DOHH2 (cell line): ENCODE data around the gene TBC1D4.

ENCODE experiments used
- H3F3A ChIP-seq: fragments of 200-600 bp; sonication (generic), shearing (Covaris generic); 2 replicates; pipeline ENCODE4 v1.6.0; 2016; ENCODE audit warnings: antibody characterized with exemption, mild to moderate bottlenecking; ENCODE audit not compliant: control insufficient read depth, insufficient read depth
- H3K27ac ChIP-seq: fragments of 200-600 bp; sonication (generic); 2 replicates; pipeline ENCODE4 v1.5.1; 2014; ENCODE audit warnings: low read depth, mild to moderate bottlenecking, low read length, moderate library complexity
- H3K27me3 ChIP-seq: fragments of 200-600 bp; sonication (generic); 2 replicates; pipeline ENCODE4 v1.6.1; 2014; ENCODE audit warnings: mild to moderate bottlenecking, low read length, mixed read lengths; ENCODE audit not compliant: control insufficient read depth
- H3K36me3 ChIP-seq: fragments of 200-600 bp; sonication (generic); 2 replicates; pipeline ENCODE4 v1.6.1; 2014; ENCODE audit warnings: mild to moderate bottlenecking, low read length, moderate library complexity, mixed read lengths; ENCODE audit not compliant: control insufficient read depth
- H3K4me1 ChIP-seq: fragments of 200-600 bp; sonication (generic); 2 replicates; pipeline ENCODE4 v1.6.1; 2014; ENCODE audit warnings: mild to moderate bottlenecking, low read length, mixed read lengths; ENCODE audit not compliant: control insufficient read depth
- H3K4me2 ChIP-seq: fragments of 200-600 bp; sonication (generic); 2 replicates; pipeline ENCODE4 v1.6.0; 2014; ENCODE audit warnings: mild to moderate bottlenecking, low read length, moderate library complexity
- H3K4me3 ChIP-seq: fragments of 200-600 bp; sonication (generic); 2 replicates; pipeline ENCODE4 v1.5.1; 2014; ENCODE audit warnings: mild to moderate bottlenecking, low read length, mixed read lengths
- H3K79me2 ChIP-seq: fragments of 200-600 bp; sonication (generic); 2 replicates; pipeline ENCODE4 v1.6.1; 2014; ENCODE audit warnings: mild to moderate bottlenecking, low read length, mixed read lengths; ENCODE audit not compliant: control insufficient read depth
- H3K9me2 ChIP-seq: fragments of 200-600 bp; sonication (generic); replicated peaks from 2 replicates; pipeline ENCODE4 v1.6.1; 2014; ENCODE audit warnings: mild to moderate bottlenecking, low read length, mixed read lengths; ENCODE audit not compliant: control insufficient read depth
- H3K9me3 ChIP-seq: fragments of 200-600 bp; sonication (generic); 2 replicates; pipeline ENCODE4 v1.6.1; 2014; ENCODE audit warnings: antibody characterized with exemption, low read length, mixed read lengths; ENCODE audit not compliant: control insufficient read depth, insufficient read depth
- H4K20me1 ChIP-seq: fragments of 200-600 bp; sonication (generic); 2 replicates; pipeline ENCODE4 v1.6.0; 2014; ENCODE audit warnings: low read depth, mild to moderate bottlenecking, antibody characterized with exemption, low read length, moderate library complexity; ENCODE audit not compliant: control insufficient read depth, insufficient read depth
- EZH2phosphoT487 ChIP-seq: fragments of 200-600 bp; sonication (generic); IDR thresholded peaks from 2 replicates; pipeline ENCODE4 v1.6.1; 2017; ENCODE audit warnings: borderline replicate concordance, mild to moderate bottlenecking, antibody characterized with exemption, low read length, moderate library complexity, mixed read lengths
- TF ChIP-seq, protein P1 (sequence below): fragments of 200-600 bp; sonication (generic); IDR thresholded peaks from one replicate; pipeline ENCODE4 v1.5.1; 2014; ENCODE audit warnings: antibody characterized with exemption, mild to moderate bottlenecking, low read depth, low read length; ENCODE audit not compliant: poor library complexity, severe bottlenecking

TBC1D4 gene

GRCh38 chr13:75334634-75335447 lies 147.1 kb downstream of the TBC1D4 start:
- no peaks in the 10 kb centered on the region for H3K9me2 ChIP-seq
- peaks cover 84% of the 10 kb centered on the region for H3K36me3 ChIP-seq
- H3K79me2 ChIP-seq = no peaks in the 10 kb centered on the region
- H3K27ac ChIP-seq = no peak overlapping the region
- no peak overlapping the region for H3K4me2 ChIP-seq
- no peaks in the 10 kb centered on the region for H3K4me1 ChIP-seq
- no peak overlapping the region for H3K4me3 ChIP-seq
- H4K20me1 ChIP-seq = 0 out of 2 replicates have a peak, but pooled peaks cover 4% of the 10 kb centered on the region
- H3F3A ChIP-seq = 0 out of 2 replicates have a peak, but pooled peaks cover 3% of the 10 kb centered on the region
- H3K27me3 ChIP-seq = no peaks in the 10 kb centered on the region
- TF ChIP-seq, protein P1, sequence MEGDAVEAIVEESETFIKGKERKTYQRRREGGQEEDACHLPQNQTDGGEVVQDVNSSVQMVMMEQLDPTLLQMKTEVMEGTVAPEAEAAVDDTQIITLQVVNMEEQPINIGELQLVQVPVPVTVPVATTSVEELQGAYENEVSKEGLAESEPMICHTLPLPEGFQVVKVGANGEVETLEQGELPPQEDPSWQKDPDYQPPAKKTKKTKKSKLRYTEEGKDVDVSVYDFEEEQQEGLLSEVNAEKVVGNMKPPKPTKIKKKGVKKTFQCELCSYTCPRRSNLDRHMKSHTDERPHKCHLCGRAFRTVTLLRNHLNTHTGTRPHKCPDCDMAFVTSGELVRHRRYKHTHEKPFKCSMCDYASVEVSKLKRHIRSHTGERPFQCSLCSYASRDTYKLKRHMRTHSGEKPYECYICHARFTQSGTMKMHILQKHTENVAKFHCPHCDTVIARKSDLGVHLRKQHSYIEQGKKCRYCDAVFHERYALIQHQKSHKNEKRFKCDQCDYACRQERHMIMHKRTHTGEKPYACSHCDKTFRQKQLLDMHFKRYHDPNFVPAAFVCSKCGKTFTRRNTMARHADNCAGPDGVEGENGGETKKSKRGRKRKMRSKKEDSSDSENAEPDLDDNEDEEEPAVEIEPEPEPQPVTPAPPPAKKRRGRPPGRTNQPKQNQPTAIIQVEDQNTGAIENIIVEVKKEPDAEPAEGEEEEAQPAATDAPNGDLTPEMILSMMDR = no peak
- no peaks in the 10 kb centered on the region for H3K9me3 ChIP-seq

DNA sequence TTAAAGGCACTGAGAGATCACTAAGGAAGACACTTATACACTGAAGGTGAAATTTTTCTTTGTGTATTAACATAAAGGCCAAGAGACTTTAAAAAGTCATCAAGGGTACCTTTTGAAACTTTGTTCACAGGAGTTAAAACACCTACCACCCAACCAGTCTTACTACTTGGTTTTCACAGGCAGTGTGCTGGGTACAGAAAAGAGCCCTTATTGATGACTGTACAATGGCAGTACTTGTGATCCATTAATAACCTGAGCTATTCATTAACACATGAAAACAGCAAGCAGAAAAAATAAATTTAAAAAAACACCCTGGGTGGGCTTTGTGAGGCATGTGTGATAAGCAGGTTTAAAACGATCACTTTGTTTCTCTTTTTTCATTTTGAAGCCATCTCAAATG lies 148.9 kb downstream of the TBC1D4 start:
- peaks cover 84% of the 10 kb centered on the region for H3K36me3 ChIP-seq
- 0 out of 2 replicates have a peak, but pooled peaks cover 8% of the 10 kb centered on the region for H3F3A ChIP-seq

DNA sequence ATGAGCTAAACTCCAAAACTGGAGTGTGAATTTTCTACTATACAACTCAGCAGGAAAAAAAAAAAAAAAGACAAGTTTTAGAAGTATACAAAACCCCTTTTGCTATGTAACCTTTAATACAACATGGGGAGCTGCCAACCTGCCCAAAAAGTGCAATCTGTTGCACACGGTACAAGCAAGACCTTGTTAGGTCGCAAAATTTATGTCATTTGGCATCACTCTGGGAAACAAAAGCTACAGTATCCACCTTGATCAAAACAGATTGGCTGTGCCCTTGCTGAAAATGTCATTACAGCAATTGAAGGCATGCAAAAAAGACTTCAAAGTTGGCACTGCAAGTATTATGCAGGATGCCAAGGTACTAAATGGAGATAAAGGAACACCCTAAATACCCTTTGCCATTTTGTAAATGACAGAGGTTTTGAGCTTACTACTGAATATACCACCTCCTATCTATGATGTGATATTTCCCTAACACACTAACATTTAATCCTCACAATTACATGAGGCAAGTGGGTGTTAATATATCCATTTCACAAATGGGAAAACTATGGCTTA lies 150.1 kb downstream of the TBC1D4 start:
- Histone ChIP-seq H3K9me2 (no peaks in the 10 kb centered on the region), H3K9me3 (no peaks in the 10 kb centered on the region), H3K36me3 (peaks cover 83% of the 10 kb centered on the region), H3K27ac (no peak overlapping the region), H3K27me3 (no peaks in the 10 kb centered on the region), H3F3A (0 out of 2 replicates have a peak, but pooled peaks cover 14% of the 10 kb centered on the region), H3K79me2 (no peaks in the 10 kb centered on the region), H4K20me1 (0 out of 2 replicates have a peak, but pooled peaks cover 4% of the 10 kb centered on the region), H3K4me3 (no peak overlapping the region), H3K4me1 (no peaks in the 10 kb centered on the region), H3K4me2 (no peak overlapping the region)
- TF ChIP-seq, protein P1 = no peak
- TF ChIP-seq EZH2phosphoT487 = no peak

More for the DNA sequence above, 148.9 kb downstream of the TBC1D4 start:
- H4K20me1 ChIP-seq = 0 out of 2 replicates have a peak, but pooled peaks cover 4% of the 10 kb centered on the region
- no peak overlapping the region for H3K4me3 ChIP-seq
- H3K9me2 ChIP-seq = no peaks in the 10 kb centered on the region
- H3K4me2 ChIP-seq = no peak overlapping the region
- no peaks in the 10 kb centered on the region for H3K4me1 ChIP-seq
- H3K79me2 ChIP-seq = no peaks in the 10 kb centered on the region
- TF ChIP-seq, protein P1 = no peak
- no peak for TF ChIP-seq EZH2phosphoT487
- no peak overlapping the region for H3K27ac ChIP-seq
- H3K9me3 ChIP-seq = no peaks in the 10 kb centered on the region
- H3K27me3 ChIP-seq = no peaks in the 10 kb centered on the region
